ENCODE measurements around the gene RTKN2.
"Not testable (repeated sequence)": the region's sequence is repeated elsewhere in the genome, so short reads cannot be mapped to it uniquely, and the experiment has no call there.

Gene RTKN2

DNA sequence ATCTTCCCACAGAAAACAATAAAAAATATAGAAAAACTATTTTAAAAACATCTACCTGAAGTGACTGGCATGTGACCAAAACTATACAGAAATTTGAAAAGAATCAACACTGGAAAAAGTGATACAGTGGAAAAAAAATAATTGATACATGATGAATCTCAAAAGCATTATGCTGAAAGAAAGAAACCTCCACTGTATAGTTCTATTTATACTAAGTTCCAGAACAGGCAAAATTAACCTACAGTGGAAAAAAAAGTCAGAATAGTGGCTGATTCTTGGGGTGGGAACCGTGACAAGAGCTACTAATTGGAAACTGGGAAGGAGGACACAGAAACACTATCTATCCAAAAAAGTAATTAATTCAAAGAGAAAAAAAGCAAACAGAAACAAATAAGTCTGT lies 14.9 kb downstream of the RTKN2 start:
- no peak for DNase-seq

DNA sequence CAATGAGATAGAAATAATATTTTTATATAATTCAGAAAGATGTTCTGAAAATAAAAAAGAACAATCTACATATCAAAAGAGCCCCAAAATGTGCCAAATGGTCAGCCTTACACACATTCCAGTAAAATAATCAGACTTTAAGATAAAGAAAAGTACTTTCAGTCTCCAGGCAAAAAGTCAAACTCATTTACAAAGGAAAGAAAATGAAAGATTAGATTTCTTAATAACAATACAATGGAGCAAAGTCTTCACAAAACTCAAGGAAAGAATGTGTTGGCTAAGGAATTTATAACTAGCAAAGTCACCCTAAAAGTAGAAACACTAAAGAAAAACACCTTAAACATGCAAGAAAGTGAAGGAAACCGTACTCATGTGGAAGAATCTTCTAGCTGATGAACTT lies 16.6 kb downstream of the RTKN2 start:
- no peak for DNase-seq

DNA sequence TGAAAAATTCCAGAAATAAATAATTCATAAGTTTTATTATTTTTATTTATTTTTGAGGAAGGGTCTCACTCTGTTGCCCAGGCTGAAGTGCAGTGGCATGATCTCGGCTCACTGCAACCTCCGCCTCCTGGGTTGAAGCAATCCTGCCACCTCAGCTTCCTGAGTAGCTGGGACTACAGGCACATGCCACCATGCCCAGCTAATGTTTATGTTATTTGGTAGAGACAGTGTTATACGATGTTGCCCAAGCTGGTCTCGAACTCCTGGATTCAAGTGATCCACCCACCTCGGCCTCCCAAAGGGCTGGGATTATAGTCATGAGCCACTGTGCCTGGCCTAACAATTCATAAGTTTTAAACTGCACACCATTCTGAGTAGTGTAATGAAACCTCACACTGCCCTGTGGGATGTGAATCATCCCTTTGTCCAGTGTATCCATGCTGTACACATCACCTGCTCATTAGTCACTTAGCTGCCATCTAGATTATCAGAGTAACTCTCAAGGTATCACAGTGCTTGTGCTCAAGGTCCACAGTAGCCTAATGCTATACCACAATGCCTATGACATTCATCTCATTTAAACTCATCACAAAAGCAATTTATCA lies 17.9 kb downstream of the RTKN2 start:
- DNase-seq = no peak

DNA sequence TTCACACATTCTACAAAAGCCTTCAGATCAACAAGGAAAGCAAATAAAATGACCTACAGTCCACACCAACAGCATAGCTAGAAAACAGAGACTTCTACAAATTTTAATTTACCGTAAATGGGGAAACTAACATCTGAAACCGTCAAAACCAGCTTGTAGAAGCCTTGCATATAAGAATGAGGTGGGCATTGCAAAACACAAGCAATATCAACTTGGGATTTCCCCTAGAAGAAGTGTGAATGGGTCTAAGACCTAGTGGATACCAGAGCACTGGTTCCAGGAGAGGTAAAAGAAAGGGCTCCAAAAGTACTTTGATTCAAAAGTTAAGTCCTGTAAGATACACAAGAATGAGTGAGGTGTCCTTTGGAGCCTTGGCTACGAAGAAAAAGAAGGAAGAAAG lies 18.7 kb downstream of the RTKN2 start:
- no peak for DNase-seq

DNA sequence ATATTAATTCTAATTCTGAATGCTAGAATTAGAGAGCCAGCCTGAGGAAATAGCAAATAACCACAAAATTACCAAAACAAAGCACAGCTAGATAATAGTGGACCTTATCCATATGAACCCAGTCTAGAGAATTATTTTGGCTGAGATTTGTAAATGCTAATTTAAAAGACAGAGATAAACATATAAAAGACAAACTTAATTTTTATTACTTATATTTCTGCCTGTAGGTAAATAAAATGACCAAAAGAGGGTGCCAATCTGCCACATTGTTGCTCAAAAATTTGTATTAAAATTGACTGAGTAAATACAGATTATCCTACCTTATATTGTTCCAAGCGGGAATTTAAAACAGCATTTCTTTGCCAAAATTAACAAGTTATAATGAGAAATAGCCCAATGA lies 20.2 kb downstream of the RTKN2 start:
- DNase-seq = no peak

DNA sequence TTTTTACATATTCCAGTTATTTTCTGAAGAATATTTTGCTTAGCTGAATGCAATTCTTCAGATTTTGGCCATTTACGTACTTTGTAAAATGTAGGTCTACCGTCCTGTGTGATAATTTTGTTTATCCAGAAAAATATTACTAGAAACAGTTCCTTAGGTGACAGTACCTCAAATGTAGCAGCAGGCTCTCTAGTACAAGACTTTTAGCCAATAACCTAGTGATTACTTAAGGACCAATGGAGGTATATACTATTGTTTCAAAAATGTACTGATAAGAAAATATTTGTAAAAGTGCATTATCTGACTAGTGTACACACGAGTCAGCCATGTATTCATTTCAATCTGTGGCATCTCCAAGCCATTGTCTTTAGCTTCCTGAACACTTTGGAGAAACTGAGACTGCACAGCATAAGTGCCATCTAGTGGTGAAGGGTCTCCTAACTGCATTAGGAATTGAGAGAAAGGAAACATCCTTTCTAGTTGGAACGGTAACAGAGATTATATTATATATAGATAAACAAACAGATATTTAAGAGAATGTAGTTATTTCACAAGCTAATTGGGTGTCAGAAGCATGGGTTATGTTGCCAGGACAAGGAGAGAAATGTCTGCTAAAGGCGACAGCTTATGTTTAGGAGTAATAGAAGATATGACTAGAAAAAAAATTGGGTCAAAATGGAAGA lies 23.7 kb downstream of the RTKN2 start:
- DNase-seq = peak; percentile 89

DNA sequence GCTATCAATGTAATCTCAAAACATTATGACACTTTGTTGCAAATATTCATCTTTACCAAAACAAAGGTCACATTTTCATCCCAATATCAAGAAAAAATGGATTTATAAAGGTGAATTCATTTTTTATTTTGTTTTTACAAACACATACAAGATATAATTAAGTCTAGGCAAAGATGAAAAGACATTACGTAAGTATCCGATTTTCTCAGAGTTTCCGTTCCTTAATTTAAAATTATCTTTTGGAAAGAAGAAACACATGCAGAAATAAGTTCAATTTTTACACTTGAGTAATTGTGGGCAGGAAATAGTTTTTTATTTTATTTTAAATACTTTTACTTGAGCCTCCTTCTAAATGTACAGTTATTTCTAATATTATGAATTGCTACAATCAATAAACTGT lies 24.6 kb downstream of the RTKN2 start:
- no peak for DNase-seq

DNA sequence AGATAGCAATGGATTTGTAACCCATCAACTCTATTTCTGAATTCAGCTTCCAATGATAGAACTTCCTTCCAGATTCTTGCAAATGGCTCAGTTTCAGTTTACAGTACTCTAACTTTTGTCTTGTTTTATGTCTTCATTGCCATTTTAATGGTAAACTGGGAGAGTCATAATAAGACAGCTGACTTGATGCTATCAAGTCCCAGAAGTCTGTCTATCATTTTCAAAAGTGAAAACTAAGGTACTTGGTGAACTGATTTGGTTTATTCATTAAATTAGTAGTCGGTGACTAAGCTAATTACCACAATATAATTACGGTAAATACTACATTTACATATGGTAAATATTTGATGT lies 25.0 kb downstream of the RTKN2 start:
- peak; percentile 69 for DNase-seq

DNA sequence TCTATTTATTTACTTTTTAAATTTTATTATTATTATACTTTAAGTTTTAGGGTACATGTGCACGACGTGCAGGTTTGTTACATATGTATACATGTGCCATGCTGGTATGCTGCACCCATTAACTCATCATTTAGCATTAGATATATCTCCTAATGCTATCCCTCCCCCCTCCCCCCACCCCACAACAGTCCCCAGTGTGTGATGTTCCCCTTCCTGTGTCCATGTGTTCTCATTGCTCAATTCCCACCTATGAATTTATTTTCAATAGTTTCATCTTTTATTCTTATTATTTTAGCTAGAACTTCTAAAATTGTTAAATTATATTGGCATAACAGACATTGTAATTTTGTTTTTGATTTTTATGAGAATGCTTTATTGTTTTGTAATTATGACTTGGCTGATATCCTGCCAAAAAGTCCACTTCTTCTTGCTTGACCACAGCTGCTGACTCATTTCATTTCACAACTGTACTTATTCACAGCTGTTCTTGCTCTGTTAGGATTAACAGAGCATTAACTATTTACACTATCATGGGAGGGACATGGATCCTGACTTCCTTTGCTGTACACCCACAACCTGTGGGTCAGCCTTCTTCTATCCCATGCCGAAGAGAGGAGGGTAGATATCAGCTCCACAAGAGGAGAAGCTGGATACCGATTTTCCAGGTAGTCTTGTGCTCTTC lies 25.5 kb downstream of the RTKN2 start:
- DNase-seq = peak; percentile 72

DNA sequence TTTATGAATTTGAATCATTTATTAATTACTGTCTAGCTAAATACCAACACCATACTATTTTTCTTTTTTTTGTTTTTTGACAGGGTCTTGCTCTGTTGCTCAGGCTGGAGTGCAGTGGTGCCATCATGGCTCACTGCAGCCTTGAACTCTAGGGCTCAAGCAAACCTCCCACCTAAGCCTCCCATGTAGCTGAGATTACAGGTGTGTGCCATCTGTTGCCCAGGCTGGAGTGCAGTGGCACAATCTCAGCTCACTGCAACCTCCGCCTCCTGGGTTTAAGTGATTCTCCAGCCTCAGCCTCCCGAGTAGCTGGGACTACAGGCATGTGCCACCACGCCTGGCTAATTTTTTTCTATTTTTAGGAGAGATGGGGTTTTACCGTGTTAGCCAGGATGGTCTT lies 27.1 kb downstream of the RTKN2 start:
- not testable (repeated sequence) for DNase-seq

DNA sequence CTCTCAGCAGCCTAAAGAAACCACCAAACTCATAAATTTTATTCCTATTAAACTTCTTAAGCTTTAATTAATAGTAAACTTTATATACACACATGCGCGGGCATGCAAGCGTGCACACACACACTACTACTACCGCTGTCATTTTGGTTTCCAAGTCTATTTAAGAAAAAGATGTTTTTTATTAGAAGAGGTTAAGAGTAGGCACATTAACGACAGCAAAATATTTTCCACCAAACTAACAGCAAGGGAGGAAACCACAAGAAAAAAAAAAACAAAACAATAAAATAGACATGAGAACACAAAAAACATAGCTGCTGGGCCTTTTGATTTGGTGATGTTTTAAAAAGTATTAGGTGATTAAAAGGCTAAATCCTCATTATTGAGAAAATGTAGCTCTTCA lies 28.6 kb downstream of the RTKN2 start:
- no peak for DNase-seq

DNA sequence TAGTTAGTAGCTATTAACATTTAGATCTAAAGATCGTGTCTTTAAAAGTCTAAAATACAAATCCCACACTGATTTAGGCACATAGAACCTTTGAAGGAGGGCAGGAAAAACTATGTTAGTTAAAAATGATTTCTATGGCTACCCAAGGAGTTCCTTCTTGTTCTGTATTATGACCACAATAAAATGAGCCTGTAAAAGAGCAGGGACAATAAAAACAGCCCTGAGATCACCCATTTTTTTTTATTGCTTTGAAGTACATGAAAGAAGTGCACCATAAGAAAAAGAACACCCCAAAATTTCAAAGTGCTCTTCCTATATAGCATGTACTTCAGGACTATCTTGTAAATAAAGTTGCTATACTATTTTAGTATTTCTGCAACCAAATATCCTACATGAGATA lies 29.8 kb downstream of the RTKN2 start:
- DNase-seq = no peak

DNA sequence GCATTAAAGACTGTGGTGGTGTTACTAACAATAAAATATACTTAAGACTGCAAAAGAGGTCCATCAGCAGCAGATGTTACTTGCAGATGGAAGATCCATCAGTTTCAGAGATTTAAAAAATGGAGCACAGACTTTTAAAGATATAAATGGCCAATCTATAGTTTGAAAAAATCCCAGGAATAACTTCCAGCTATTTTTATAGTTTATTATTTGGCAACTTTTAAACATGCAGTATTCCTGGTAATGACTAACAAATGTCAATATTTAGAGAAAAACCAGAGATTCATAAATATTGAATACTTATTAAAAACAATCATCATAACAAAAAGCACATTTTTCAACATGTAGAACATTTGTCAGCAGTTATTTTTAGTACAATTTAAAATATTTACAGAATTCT lies 30.7 kb downstream of the RTKN2 start:
- no peak for DNase-seq

DNA sequence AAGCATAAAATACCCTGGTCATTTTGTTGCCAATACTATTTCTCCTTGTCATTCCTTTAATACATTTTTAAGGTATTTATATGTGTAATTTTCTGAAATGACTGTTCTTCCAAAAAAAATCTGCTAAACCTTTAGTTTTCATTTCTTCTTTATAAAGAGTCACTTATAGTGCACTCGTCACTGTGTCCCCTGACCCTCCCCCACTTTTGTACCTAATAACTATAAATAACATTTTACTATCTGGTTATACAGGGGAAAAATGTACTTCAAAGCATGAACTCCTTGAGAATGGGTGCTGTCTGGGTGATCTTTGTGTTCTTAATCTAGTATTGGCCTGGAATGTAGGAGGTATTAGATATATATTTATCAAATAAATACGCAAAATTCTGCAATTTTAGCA lies 31.1 kb downstream of the RTKN2 start:
- DNase-seq = no peak

DNA sequence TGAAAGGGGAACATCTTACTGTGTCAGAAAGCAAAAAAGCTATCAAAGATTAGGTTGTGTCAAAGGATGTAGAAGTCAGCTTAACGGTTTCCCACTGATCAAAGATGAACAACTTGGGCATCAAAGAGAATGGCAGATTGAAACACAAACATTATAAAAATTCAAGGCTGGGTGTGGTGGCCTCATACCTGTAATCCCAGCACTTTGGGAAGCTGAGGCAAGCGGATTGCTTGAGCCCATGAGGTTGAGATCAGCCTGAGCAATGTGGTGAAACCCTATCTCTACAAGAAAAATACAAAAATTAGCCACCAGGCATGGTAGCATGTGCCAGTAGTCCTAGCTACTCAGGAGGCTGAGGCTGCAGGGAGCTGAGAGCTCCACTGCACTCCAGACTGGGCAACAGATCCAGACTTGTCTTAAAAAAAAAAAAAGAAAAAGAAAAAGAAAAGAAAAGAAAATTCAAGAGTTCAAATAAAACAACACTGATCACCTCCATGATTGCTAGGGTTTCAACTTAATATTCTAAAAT lies 34.5 kb downstream of the RTKN2 start:
- DNase-seq = peak; percentile 34

DNA sequence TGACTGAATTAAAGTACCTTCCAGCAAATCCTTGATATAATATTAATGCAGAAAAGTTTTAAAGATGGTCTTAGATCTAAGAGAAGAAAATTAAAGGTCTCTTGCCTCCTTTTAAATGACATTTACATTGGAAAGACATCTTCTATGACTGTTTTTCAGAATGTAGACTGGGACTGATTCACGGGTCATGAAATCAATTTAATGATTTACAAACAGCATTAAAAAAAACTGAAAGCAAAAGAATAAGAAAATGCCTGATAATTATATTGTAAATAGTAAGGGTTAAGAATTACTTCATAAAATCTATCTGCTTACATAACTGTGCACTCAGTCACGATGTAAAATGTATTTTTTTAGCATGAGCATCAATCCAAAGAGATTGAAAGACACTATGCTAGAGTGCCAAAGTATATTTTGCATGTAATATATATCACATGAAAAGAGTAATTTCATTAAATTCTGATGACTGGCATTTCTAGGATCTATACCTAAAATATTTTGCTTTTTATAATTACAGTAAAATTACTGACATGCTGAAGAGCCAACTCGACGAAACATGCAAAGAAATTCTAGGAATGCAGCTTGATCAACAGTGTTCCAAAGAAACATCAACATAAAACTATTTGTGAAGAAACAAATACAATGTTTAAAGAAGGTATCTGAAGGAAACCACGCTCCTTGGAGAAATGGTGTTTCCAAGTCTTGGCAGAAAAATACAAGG lies 35.1 kb downstream of the RTKN2 start:
- no peak for DNase-seq

DNA sequence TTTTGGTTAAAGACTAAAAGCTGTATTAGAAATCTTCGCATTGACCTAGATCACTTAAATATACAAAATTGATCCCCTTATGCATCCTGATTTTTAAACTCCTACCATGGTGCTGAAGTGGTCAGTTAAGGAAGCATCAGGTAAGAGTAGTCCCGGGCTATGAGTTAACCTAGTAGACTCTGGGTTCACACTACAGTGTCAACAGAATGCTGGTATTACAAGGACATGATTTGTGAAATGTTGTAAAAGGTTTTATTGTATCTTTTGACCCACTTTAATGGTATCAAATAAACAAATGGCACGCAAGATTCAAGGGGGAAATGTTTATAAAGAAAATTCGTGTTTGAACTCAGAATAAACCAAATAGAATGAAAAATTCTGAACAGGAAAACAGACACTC lies 36.8 kb downstream of the RTKN2 start:
- no peak for DNase-seq

DNA sequence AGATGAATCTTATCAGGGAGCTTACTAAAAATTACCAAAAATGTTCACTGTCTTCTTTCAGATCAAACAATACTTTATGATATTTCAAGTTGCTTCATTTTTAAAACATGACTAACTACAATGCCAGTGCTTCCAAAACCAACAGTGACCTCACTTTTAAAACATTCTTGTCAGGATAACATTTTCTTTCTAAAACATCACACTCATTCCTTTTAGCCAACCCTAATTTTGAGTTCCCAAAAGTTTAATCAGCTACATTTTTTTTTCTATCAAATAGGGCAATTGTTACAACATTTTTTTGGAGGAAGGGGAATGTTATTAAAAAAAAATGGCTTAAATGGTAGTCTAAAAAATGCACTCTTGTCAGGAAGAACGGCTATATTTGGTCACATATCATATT lies 37.3 kb downstream of the RTKN2 start:
- DNase-seq = no peak

DNA sequence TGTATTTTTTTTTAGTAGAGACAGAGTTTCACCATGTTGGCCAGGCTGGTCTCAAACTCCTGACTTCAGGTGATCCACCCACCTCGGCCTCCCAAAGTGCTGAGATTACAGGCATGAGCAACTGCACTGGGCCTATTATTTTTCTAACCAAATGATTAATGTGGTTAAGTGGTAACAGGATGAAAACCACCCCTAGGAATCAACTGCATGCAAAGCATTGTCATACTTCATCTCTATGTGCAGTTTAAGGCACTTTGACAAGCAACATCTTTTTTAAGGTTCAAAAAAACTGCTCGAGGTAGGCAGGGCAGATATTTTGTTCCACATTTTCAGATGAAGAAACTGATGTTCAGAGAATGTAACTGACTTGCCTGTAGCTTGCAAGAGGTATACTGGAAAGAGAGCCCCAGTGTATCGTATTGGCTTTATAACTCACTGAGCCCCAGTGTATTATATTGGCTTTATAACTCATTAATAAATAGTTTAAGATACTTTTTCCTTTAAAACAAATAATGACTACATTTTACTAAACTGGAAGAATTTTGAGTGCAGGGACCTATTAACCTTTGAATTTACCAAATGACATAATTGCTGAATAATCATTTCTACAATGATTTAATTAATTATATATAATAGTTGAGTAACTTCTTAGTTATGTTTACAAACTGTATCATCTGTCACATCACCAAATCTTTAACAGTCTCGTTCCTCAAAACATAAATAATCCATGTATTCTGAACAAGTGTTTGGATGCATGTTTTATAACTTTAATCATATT lies 38.1 kb downstream of the RTKN2 start:
- no peak for DNase-seq

DNA sequence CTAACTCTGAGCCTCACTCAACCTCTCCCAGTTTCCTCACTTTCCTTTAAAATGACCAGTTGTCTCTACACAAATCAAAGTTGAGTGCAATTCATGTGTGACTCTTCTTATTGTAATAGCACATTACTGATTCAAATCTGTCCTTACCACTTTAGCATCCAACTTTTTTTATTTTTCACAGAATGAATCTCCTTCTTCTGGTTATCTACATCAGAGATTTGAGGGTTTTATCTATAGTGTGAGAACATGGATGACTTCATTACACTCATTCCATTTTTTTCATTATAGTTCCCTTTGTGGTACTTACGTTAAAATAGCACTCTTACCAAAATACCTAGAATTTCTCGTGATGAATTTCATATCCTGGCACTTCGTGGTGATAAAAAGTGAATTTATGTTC lies 43.3 kb downstream of the RTKN2 start:
- DNase-seq = peak; percentile 70

DNA sequence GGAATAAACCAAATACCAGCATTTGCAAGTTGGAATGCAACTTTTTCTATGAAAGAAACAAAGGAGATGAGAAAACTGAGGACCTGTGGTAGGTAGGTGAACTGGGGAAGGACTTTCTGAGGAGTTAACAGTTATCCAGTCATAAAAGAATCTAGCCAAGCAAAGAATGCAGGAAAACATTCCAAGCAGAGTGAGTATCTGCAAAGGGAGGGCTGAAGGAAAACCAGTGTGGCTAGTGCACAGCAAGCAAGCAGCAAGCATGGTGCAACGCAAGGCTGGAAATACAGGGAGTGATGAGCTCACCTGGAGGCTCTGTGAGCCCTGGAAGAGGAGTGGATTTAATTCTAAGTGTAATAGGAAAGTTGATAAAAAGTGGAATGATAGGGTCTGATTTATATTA lies 44.0 kb downstream of the RTKN2 start:
- no peak for DNase-seq

DNA sequence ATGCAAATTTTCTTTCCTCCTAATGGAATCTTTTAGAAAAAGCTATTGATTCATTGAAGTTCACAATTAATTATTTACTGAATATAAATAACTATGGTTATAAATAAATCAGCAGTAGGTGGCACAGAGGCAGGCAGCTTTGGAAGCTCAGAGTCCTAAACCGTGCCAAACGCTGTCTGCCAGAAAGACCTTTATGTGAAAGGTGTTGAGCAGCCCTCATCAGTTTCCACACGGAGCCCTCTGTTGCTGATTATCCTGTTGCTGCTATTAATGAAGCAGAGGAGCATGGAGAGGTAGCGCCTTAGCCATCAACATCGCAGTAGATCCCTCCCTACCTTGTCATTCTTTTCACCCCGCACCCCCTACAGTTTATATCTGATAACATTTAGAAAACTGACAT lies 51.0 kb downstream of the RTKN2 start:
- no peak for DNase-seq

DNA sequence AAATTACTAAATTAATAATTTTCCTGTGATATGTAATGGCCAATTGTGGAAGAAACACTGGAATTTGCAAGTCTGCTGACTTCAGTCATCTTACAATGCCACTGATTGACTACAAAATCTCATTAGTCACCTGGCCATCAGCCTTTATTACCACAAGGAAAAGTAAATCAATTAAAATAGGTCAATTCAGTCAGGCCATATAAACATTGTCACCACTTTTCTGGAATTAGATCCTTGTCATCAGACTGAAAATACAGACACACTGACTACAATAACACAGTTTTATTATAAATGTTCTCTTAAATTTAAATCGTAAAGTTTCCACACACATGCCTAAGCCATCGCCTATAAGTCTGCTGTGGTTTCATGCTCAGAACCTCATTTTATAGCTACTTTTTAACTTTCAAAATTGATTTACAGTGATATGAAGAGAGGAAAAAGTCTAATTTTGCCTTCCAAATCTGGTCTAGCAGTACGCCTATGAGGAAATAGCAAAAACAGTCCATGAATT lies 54.2 kb downstream of the RTKN2 start:
- DNase-seq = no peak

All from activated CD4-positive, alpha-beta T cell treated with anti-CD3 and anti-CD28 coated beads, Interleukin-10, Interleukin-2, amounts not matched to agents 100 ng/mL and 50 ng/mL, durations not matched to agents 16 hours and 8 hours (primary cell).